ENCODE measurements around the gene RCAN3. TPM values are rescaled to one million over a fixed set of nuclear protein-coding genes. Genes with fewer than 3 reads are reported as not detected.

RCAN3 gene
- total and polyA plus RNA-seq, 9 of the 15 experiments (the other 6 are each of a cell fraction or from before 2014, with no cell fraction given): 0.10 to 1.4 (median 0.43) TPM

DNA sequence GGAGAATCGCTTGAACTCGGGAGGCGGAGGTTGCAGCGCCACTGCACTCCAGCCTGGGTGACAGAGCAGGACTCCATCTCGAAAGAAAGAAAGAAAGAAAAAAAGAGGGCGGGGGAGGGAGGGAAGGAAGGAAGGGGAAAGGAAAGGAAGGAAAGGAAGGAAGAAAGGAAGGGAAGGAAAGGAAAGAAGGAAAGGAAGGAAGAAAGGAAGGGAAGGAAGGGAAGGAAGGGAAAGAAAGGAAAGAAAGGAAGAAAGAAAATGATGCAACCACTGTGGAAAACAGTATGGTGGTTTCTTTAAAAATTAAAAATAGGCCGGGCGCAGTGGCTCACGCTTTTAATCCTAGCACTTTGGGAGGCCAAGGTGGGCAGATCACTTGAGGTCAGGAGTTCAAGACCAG is 15.2 kb upstream of the RCAN3 start (continued):
- TF ChIP-seq REST (IDR thresholded peaks at IDR 0.05; ENCODE audit: borderline replicate concordance) (no peak), REST (CRISPR knock-in tag; IDR thresholded peaks at IDR 0.05; ENCODE audit: low read depth) (no peak), MYC (IDR thresholded peaks at IDR 0.05; ENCODE audit: low read depth, low read length) (no peak), MYC (CRISPR knock-in tag; IDR thresholded peaks at IDR 0.05; ENCODE audit: borderline replicate concordance, low read depth) (no peak), ZNF12 (CRISPR knock-in tag; IDR thresholded peaks at IDR 0.05) (no peak), ZNF232 (CRISPR knock-in tag; IDR thresholded peaks at IDR 0.05) (no peak), XRCC3 (IDR thresholded peaks at IDR 0.05) (no peak), JUND (IDR thresholded peaks at IDR 0.05; ENCODE audit: borderline replicate concordance, low read depth, low read length) (no peak), JUND (tag; IDR thresholded peaks at IDR 0.05; ENCODE audit: borderline replicate concordance, low read depth, low read length) (no peak), SRSF7 (optimal IDR thresholded peaks at IDR 0.05; ENCODE audit: low read depth, low read length) (no peak), TRIM24 (IDR thresholded peaks at IDR 0.05) (0 out of 4 replicates have a peak, but pooled peaks of 1 of the 2 experiments have one; percentile 15)
- TF ChIP-seq, protein P1, sequence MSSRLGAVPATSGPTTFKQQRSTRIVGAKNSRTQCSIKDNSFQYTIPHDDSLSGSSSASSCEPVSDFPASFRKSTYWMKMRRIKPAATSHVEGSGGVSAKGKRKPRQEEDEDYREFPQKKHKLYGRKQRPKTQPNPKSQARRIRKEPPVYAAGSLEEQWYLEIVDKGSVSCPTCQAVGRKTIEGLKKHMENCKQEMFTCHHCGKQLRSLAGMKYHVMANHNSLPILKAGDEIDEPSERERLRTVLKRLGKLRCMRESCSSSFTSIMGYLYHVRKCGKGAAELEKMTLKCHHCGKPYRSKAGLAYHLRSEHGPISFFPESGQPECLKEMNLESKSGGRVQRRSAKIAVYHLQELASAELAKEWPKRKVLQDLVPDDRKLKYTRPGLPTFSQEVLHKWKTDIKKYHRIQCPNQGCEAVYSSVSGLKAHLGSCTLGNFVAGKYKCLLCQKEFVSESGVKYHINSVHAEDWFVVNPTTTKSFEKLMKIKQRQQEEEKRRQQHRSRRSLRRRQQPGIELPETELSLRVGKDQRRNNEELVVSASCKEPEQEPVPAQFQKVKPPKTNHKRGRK (tag; IDR thresholded peaks at IDR 0.05): peak; percentile 98
- TF ChIP-seq, protein P2, sequence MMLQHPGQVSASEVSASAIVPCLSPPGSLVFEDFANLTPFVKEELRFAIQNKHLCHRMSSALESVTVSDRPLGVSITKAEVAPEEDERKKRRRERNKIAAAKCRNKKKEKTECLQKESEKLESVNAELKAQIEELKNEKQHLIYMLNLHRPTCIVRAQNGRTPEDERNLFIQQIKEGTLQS (IDR thresholded peaks at IDR 0.05): peak; percentile 44; the same call in 1 of the 2 replicates
- TF ChIP-seq, protein P2 (CRISPR knock-in tag; conservative IDR thresholded peaks at IDR 0.05): no peak

Measured in K562 (cell line).